WTC11 (cell line): ENCODE data around the gene NRXN3.

Experiments
- ATF2 ChIP-seq: sonication (generic); formaldehyde crosslinking; IDR thresholded peaks from 2 replicates; pipeline ENCODE4 v1.8.1; 2022; ENCODE audit warnings: low read depth, missing genetic modification reagents, borderline replicate concordance
- CREB1 ChIP-seq: sonication (generic); formaldehyde crosslinking; IDR thresholded peaks from 2 replicates; pipeline ENCODE4 v1.8.0; 2023; ENCODE audit warnings: mild to moderate bottlenecking, missing genetic modification reagents
- CTCF ChIP-seq: fragments of 200-600 bp; IDR thresholded peaks from 2 replicates; pipeline ENCODE4 v1.8.0; 2022; ENCODE audit warnings: antibody characterized with exemption
- ESRRA ChIP-seq: sonication (generic); formaldehyde crosslinking; IDR thresholded peaks from 2 replicates; pipeline ENCODE4 v1.8.1; 2022; ENCODE audit warnings: mild to moderate bottlenecking, missing genetic modification reagents, borderline replicate concordance
- ETV6 ChIP-seq: sonication (generic); formaldehyde crosslinking; IDR thresholded peaks from 2 replicates; pipeline ENCODE4 v1.8.1; 2022; ENCODE audit warnings: mild to moderate bottlenecking, missing genetic modification reagents
- FOXJ3 ChIP-seq: sonication (generic); formaldehyde crosslinking; IDR thresholded peaks from 2 replicates; pipeline ENCODE4 v1.9.0; 2021; ENCODE audit warnings: missing genetic modification reagents, mild to moderate bottlenecking, borderline replicate concordance
- HMGXB4 ChIP-seq: sonication (generic); formaldehyde crosslinking; IDR thresholded peaks from 2 replicates; pipeline ENCODE4 v1.8.1; 2023; ENCODE audit warnings: mild to moderate bottlenecking, moderate library complexity, missing genetic modification reagents
- KAT7 ChIP-seq: sonication (generic); formaldehyde crosslinking; IDR thresholded peaks from 2 replicates; pipeline ENCODE4 v1.8.1; 2023; ENCODE audit warnings: missing genetic modification reagents, mild to moderate bottlenecking, borderline replicate concordance
- NFYB ChIP-seq: sonication (generic); formaldehyde crosslinking; conservative IDR thresholded peaks from 2 replicates; pipeline ENCODE4 v1.8.0; 2022; ENCODE audit warnings: low read depth, missing genetic modification reagents
- NR3C1 ChIP-seq: sonication (generic); formaldehyde crosslinking; conservative IDR thresholded peaks from 2 replicates; pipeline ENCODE4 v1.8.1; 2023; ENCODE audit warnings: low read depth, mild to moderate bottlenecking, missing genetic modification reagents
- USF1 ChIP-seq: sonication (generic); formaldehyde crosslinking; IDR thresholded peaks from 2 replicates; pipeline ENCODE4 v1.8.0; 2022; ENCODE audit warnings: mild to moderate bottlenecking, missing genetic modification reagents
- USF2 ChIP-seq: sonication (generic); formaldehyde crosslinking; IDR thresholded peaks from 2 replicates; pipeline ENCODE4 v1.8.1; 2023; ENCODE audit warnings: mild to moderate bottlenecking, missing genetic modification reagents, moderate library complexity

GRCh38 chr14:79809849-79810612 is 1639.9 kb downstream of the NRXN3 start:
- TF ChIP-seq CTCF (no peak), ETV6 (CRISPR knock-in tag) (no peak), ESRRA (CRISPR knock-in tag) (no peak), CREB1 (CRISPR knock-in tag) (no peak), USF1 (CRISPR knock-in tag) (no peak), FOXJ3 (CRISPR knock-in tag) (no peak), ATF2 (CRISPR knock-in tag) (no peak), NR3C1 (no peak), USF2 (no peak), NFYB (CRISPR knock-in tag) (no peak), KAT7 (no peak), HMGXB4 (CRISPR knock-in tag) (no peak)
